ENCODE measurements around the gene ARHGAP4. TPM values are rescaled to one million over a fixed set of nuclear protein-coding genes. Genes with fewer than 3 reads are reported as not detected.

ARHGAP4 gene
- total and polyA plus RNA-seq, 7 donors, result 5.1 to 8.0 (median 6.8) TPM

GRCh38 chrX:153870288-153870690, 55.8 kb downstream of the ARHGAP4 start:
- Histone ChIP-seq H3K4me1 (no peaks in the 10 kb centered on the region), H3K36me3 (ENCODE audit: insufficient read depth in 1 of 2, low read depth in 1 of 2) (no peaks in the 10 kb centered on the region), H3K27me3 (ENCODE audit: insufficient read depth in 3 of 3, low read length in 2 of 3) (peaks cover 0 to 17% (median 0%) of the 10 kb centered on the region in 3 donors), H3K9me3 (no peaks in the 10 kb centered on the region), H3K27ac (no peak overlapping the region), H3K4me3 (no peak overlapping the region)
- ATAC-seq (no peak), DNase-seq (no peak)
- TF ChIP-seq CTCF (IDR thresholded peaks at IDR 0.05), result no peak
- WGBS, 3 donors, result 70 to 80% (median 73%) methylated on average over 4 to 11 of the region's 11 CpGs
- intact Hi-C loops (cut with DNase I), result no loop called here

GRCh38 chrX:153869473-153870287, 56.4 kb downstream of the ARHGAP4 start:
- intact Hi-C loops (cut with DNase I), result no loop called here
- TF ChIP-seq CTCF (IDR thresholded peaks at IDR 0.05), result no peak
- H3K4me1 ChIP-seq, result no peaks in the 10 kb centered on the region
- no peak overlapping the region for H3K27ac ChIP-seq
- WGBS, 3 donors, result 77 to 85% (median 83%) methylated on average over 14 to 31 of the region's 31 CpGs
- no peaks in the 10 kb centered on the region for H3K36me3 ChIP-seq (ENCODE audit: insufficient read depth in 1 of 2, low read depth in 1 of 2)
- no peaks in the 10 kb centered on the region for H3K9me3 ChIP-seq
- no peak overlapping the region for H3K4me3 ChIP-seq
- H3K27me3 ChIP-seq (ENCODE audit: insufficient read depth in 3 of 3, low read length in 2 of 3), result peaks cover 0 to 17% (median 2%) of the 10 kb centered on the region in 3 donors
- no peak for ATAC-seq
- DNase-seq, result no peak

- ATAC-seq (no peak), DNase-seq (no peak)
- TF ChIP-seq CTCF (IDR thresholded peaks at IDR 0.05), result no peak
- no peak overlapping the region for H3K27ac ChIP-seq
- intact Hi-C loops (cut with DNase I), result no loop called here
- no peak overlapping the region for H3K4me3 ChIP-seq
- H3K27me3 ChIP-seq (ENCODE audit: insufficient read depth in 3 of 3, low read length in 2 of 3), result peaks cover 0 to 20% (median 2%) of the 10 kb centered on the region in 3 donors
- WGBS, 3 donors, result 85 to 93% (median 86%) methylated on average over 23 to 26 of the region's 26 CpGs
- no peaks in the 10 kb centered on the region for H3K36me3 ChIP-seq (ENCODE audit: insufficient read depth in 1 of 2, low read depth in 1 of 2)
- H3K9me3 ChIP-seq, result no peaks in the 10 kb centered on the region
- H3K4me1 ChIP-seq, result no peaks in the 10 kb centered on the region
Measured at GRCh38 chrX:153868576-153869472, 57.2 kb downstream of the ARHGAP4 start.

GRCh38 chrX:153867671-153868070, 58.4 kb downstream of the ARHGAP4 start:
- no peaks in the 10 kb centered on the region for H3K9me3 ChIP-seq
- no peaks in the 10 kb centered on the region for H3K4me1 ChIP-seq
- intact Hi-C loops (cut with DNase I), result no loop called here
- no peak overlapping the region for H3K4me3 ChIP-seq
- ATAC-seq (no peak), DNase-seq (no peak)
- peaks cover 0 to 30% (median 2%) of the 10 kb centered on the region in 3 donors for H3K27me3 ChIP-seq (ENCODE audit: insufficient read depth in 3 of 3, low read length in 2 of 3)
- no peak overlapping the region for H3K27ac ChIP-seq
- TF ChIP-seq CTCF (IDR thresholded peaks at IDR 0.05), result no peak
- H3K36me3 ChIP-seq (ENCODE audit: insufficient read depth in 1 of 2, low read depth in 1 of 2), result no peaks in the 10 kb centered on the region
- WGBS, 3 donors, result 82 to 86% (median 86%) methylated on average over 7 to 13 of the region's 13 CpGs
